ENCODE results near the gene CST4.
"Not testable (repeated sequence)": the region's sequence is repeated elsewhere in the genome, so short reads cannot be mapped to it uniquely, and the experiment has no call there.

CST4 gene

DNA sequence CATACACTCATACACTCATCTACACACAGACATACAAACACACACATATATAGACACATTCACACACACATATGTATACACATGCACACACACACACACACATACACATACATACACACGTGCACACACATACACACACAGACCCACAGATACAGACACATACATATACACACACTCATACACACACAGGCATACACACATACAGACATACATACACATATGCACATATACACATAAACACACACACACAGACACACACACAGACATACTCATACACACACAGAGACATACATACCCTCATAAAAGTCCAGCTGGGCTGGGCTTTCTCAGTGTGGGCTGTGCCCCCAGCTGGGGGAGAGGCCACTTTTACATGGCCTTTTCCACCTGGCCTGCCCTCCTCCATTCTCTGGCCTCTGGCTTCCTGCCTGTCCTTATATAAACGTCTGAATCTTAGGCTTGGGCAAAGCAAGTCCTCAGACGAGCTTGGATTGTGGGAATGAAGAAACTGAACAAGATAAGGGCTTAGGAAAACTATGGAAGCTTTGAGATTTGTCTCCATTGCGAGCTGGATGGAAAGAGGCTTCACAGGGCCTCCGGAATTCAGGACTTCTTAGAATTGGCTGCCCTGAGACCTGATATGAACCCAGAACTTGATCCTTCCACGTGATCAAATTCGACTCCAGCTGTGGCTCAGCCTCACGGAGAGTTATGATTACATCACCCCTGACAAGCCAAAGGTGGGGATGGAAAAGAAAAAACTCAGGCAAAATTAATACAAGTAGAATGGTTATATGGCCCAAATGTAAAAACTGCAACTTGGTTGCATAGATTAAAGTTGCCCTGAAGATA, 28.6 kb downstream of the CST4 start:
- no peak overlapping the region for H3K27ac ChIP-seq

DNA sequence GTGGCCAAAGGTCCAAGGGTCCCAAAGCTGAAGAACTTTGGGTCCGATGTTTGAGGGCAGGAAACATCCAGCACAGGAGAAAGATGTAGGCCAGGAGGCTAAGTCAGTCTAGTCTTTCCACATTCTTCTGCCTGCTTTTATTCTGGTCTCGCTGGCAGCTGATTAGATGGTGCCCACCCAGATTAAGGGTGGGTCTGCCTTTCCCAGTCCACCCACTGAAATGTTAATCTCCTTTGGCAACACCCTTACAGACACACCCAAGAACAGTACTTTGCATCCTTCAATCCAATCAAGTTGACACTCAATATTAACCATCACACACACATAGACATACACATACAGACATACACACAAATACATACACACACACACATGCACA, 29.2 kb downstream of the CST4 start:
- not testable (repeated sequence) for H3K9ac ChIP-seq; H3K36me3 ChIP-seq (ENCODE audit: control insufficient read depth, insufficient read depth, low read length); H3K79me2 ChIP-seq; H3K4me1 ChIP-seq; H3K9me3 ChIP-seq (ENCODE audit: control insufficient read depth, low read length); H2AFZ ChIP-seq; H3K27ac ChIP-seq; H3K4me3 ChIP-seq (ENCODE audit: low read depth, low read length); H3K27me3 ChIP-seq (ENCODE audit: control insufficient read depth, insufficient read depth, low read length); H3K4me2 ChIP-seq (ENCODE audit: low read length)

More for the DNA sequence above, 28.6 kb downstream of the CST4 start:
- Histone ChIP-seq H3K36me3 (ENCODE audit: control insufficient read depth, insufficient read depth, low read length) (no peaks in the 10 kb centered on the region), H3K9me3 (ENCODE audit: control insufficient read depth, low read length) (no peaks in the 10 kb centered on the region), H3K27me3 (ENCODE audit: control insufficient read depth, insufficient read depth, low read length) (no peaks in the 10 kb centered on the region), H2AFZ (peak overlapping the region; percentile 44), H3K4me1 (no peaks in the 10 kb centered on the region), H3K9ac (no peak overlapping the region), H3K4me2 (ENCODE audit: low read length) (no peak overlapping the region), H3K79me2 (no peaks in the 10 kb centered on the region), H3K4me3 (ENCODE audit: low read depth, low read length) (no peak overlapping the region)
- no peak for TF ChIP-seq CTCF (IDR thresholded peaks at IDR 0.05)

DNA sequence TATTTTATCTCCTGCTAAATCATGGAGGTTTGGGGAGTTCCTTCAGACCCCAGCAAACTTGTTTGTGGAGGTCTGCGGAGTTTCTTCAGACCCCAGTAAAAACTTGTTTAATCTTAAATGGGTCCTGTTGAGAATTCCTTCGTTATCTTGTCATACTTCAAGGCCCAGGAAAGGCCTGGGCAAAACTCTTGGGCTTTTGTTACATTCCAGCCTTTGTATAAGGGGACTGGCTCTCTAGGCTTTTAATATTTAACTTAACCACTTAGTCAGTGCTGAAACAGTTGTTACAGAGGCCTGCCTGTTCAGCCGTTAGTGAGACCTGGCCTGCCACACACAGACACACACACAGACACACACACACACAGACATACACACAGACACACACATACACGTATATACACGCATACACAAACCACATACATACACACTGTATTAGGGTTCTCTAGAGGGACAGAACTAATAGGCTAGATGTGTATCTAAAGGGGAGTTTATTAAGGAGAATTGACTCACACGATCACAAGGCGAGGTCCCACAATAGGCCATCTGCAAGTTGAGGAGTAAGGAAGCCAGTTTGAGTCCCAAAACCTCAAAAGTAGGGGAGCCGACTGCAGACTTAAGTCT, 29.7 kb downstream of the CST4 start:
- H3K9ac ChIP-seq: no peak overlapping the region
- no peak overlapping the region for H3K27ac ChIP-seq
- no peak for TF ChIP-seq CTCF (IDR thresholded peaks at IDR 0.05)
- H3K79me2 ChIP-seq: no peaks in the 10 kb centered on the region
- H3K36me3 ChIP-seq (ENCODE audit: control insufficient read depth, insufficient read depth, low read length): no peaks in the 10 kb centered on the region
- H3K4me3 ChIP-seq (ENCODE audit: low read depth, low read length): no peak overlapping the region
- no peaks in the 10 kb centered on the region for H3K9me3 ChIP-seq (ENCODE audit: control insufficient read depth, low read length)
- no peaks in the 10 kb centered on the region for H3K4me1 ChIP-seq
- H2AFZ ChIP-seq: no peak overlapping the region
- H3K27me3 ChIP-seq (ENCODE audit: control insufficient read depth, insufficient read depth, low read length): no peaks in the 10 kb centered on the region
- H3K4me2 ChIP-seq (ENCODE audit: low read length): no peak overlapping the region

GRCh38 chr20:23658336-23658735, 30.5 kb downstream of the CST4 start:
- Histone ChIP-seq H3K27me3 (ENCODE audit: control insufficient read depth, insufficient read depth, low read length) (no peaks in the 10 kb centered on the region), H3K4me2 (ENCODE audit: low read length) (no peak overlapping the region), H3K4me1 (no peaks in the 10 kb centered on the region), H3K9me3 (ENCODE audit: control insufficient read depth, low read length) (no peaks in the 10 kb centered on the region), H3K36me3 (ENCODE audit: control insufficient read depth, insufficient read depth, low read length) (no peaks in the 10 kb centered on the region), H3K27ac (no peak overlapping the region), H2AFZ (no peak overlapping the region), H3K9ac (no peak overlapping the region), H3K79me2 (no peaks in the 10 kb centered on the region), H3K4me3 (ENCODE audit: low read depth, low read length) (no peak overlapping the region)
- TF ChIP-seq CTCF (IDR thresholded peaks at IDR 0.05): no peak

DNA sequence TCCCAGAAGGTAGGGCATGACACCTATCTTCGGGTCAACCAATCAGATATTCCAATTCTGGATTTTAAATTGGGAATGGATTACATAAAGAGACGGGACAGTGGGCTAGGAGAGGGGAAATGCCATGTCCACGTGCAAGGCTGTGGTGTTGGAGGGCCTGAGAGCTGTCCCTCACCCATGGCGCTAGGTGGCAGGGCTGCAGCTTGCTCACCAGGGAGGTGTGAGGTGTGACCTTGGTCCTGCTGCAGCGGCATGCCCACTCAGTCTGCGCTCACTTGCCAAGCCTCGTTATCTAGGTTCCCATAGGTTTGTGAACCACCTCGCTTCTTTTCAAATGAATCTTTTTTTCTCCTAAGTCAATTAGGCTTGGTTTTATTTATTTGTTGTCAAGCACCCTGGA, 31.6 kb downstream of the CST4 start:
- Histone ChIP-seq H3K27me3 (ENCODE audit: control insufficient read depth, insufficient read depth, low read length) (no peaks in the 10 kb centered on the region), H3K4me2 (ENCODE audit: low read length) (no peak overlapping the region), H3K4me3 (ENCODE audit: low read depth, low read length) (no peak overlapping the region), H3K9ac (no peak overlapping the region), H3K4me1 (no peaks in the 10 kb centered on the region), H3K36me3 (ENCODE audit: control insufficient read depth, insufficient read depth, low read length) (no peaks in the 10 kb centered on the region), H2AFZ (no peak overlapping the region), H3K9me3 (ENCODE audit: control insufficient read depth, low read length) (no peaks in the 10 kb centered on the region), H3K27ac (no peak overlapping the region), H3K79me2 (no peaks in the 10 kb centered on the region)
- no peak for TF ChIP-seq CTCF (IDR thresholded peaks at IDR 0.05)
